HepG2 (cell line): ENCODE data around the gene INSIG1.

Source experiments
- ASH2L ChIP-seq: fragments of 300-600, 200-600 bp; sonication (generic); IDR thresholded peaks from 2 replicates; pipeline ENCODE4 v1.7.0; 2017; ENCODE audit warnings: low read depth, mild to moderate bottlenecking, moderate library complexity, mixed read lengths, low read length; ENCODE audit not compliant: insufficient read length
- REST ChIP-seq, 2 experiments: IDR thresholded peaks; 2 replicates each; pipeline ENCODE4 v1.6.1; 2011 to 2012; ENCODE audit warnings: low read length in 2 of 2, borderline replicate concordance in 1 of 2, low read depth in 1 of 2, mild to moderate bottlenecking in 1 of 2, moderate library complexity in 1 of 2
- SIN3A ChIP-seq: IDR thresholded peaks from 2 replicates; pipeline ENCODE4 v1.6.1; 2011; ENCODE audit warnings: low read depth, mild to moderate bottlenecking, control low read depth, low read length, borderline replicate concordance
- ZNF629 ChIP-seq: sonication (generic); formaldehyde crosslinking; conservative IDR thresholded peaks from 2 replicates; pipeline ENCODE4 v1.5.0; 2020; ENCODE audit warnings: missing genetic modification reagents

- TF ChIP-seq ASH2L = no peak
- TF ChIP-seq SIN3A = no peak
- no peak for TF ChIP-seq REST (IDR thresholded peaks at IDR 0.05; ENCODE audit: borderline replicate concordance in 1 of 2, low read depth in 1 of 2, low read length in 2 of 2)
- no peak for TF ChIP-seq ZNF629 (CRISPR knock-in tag)
Observed at GRCh38 chr7:155309021-155309338, 11.3 kb downstream of the INSIG1 start.
